GM19463 (cell line): Measurements from ENCODE around the gene MSL3B.

ENCODE experiments used
- ATAC-seq: cut with Tn5 transposase; IDR thresholded peaks from one replicate; pipeline ENCODE4 v1.9.1; 2021; ENCODE audit warnings: mild to moderate bottlenecking, moderate library complexity; ENCODE audit not compliant: unreplicated experiment

MSL3B gene

GRCh38 chr2:233853883-233854240 is 14.3 kb downstream of the MSL3B start:
- no peak for ATAC-seq

- no peak for ATAC-seq
These were observed 14.8 kb downstream of the MSL3B start for GRCh38 chr2:233853353-233853752.

- ATAC-seq: no peak
These were observed 16.1 kb downstream of the MSL3B start for GRCh38 chr2:233852056-233852455.

- no peak for ATAC-seq
These were observed 17.0 kb downstream of the MSL3B start for GRCh38 chr2:233851169-233851568.

- no peak for ATAC-seq
These were observed 17.4 kb downstream of the MSL3B start for GRCh38 chr2:233850745-233851144.

- no peak for ATAC-seq
These were observed 18.4 kb downstream of the MSL3B start for GRCh38 chr2:233849607-233850271.

- ATAC-seq: no peak
These were observed 19.9 kb downstream of the MSL3B start for GRCh38 chr2:233848276-233848675.

GRCh38 chr2:233847248-233847898 is 20.8 kb downstream of the MSL3B start:
- ATAC-seq: no peak

GRCh38 chr2:233846387-233847247 is 21.6 kb downstream of the MSL3B start:
- ATAC-seq: no peak

GRCh38 chr2:233845301-233846060 is 22.7 kb downstream of the MSL3B start:
- ATAC-seq: no peak

GRCh38 chr2:233844836-233845235 is 23.4 kb downstream of the MSL3B start:
- no peak for ATAC-seq

GRCh38 chr2:233844064-233844807 is 23.9 kb downstream of the MSL3B start:
- no peak for ATAC-seq

GRCh38 chr2:233841183-233841582 is 27.0 kb downstream of the MSL3B start:
- ATAC-seq: no peak

- ATAC-seq: no peak
These were observed 27.7 kb downstream of the MSL3B start for GRCh38 chr2:233840520-233840919.

GRCh38 chr2:233839447-233839820 is 28.8 kb downstream of the MSL3B start:
- no peak for ATAC-seq

GRCh38 chr2:233838726-233839446 is 29.3 kb downstream of the MSL3B start:
- ATAC-seq: no peak

- no peak for ATAC-seq
These were observed 29.9 kb downstream of the MSL3B start for GRCh38 chr2:233838251-233838650.

GRCh38 chr2:233837694-233838229 is 30.4 kb downstream of the MSL3B start:
- no peak for ATAC-seq

- ATAC-seq: no peak
These were observed 31.8 kb downstream of the MSL3B start for GRCh38 chr2:233836359-233836758.
